Activated CD8-positive, alpha-beta memory T cell treated with anti-CD3 and anti-CD28 coated beads, Interleukin-2, amount 10 ng/mL, durations not matched to agents 7 days and 5 days (primary cell): ENCODE data around the gene TAF3. TPM values are rescaled to one million over a fixed set of nuclear protein-coding genes. Genes with fewer than 3 reads are reported as not detected.
A peak's percentile ranks its signal among the peaks of the same experiment; 100 is the strongest.

Experiments used
- ATAC-seq: fragments of 150-1000 bp; cut with Tn5 transposase; one replicate; pipeline ENCODE4 v1.10.0; 2021; ENCODE audit warnings: moderate library complexity
- CTCF ChIA-PET: fragments of 350-600 bp; sonication (Branson Sonifier 250); formaldehyde crosslinking; loops from one replicate; lab custom pipeline; 2021; ENCODE audit warnings: antibody characterized with exemption; lab: Charles Lee
- DNase-seq: peaks from one replicate; pipeline ENCODE4 v3.0.0-alpha.2; 2020
- H3K27ac Mint-ChIP-seq: one replicate; pipeline ENCODE4 v1.8.0; 2021; ENCODE audit warnings: mild to moderate bottlenecking, mixed read lengths
- H3K27me3 Mint-ChIP-seq: one replicate; pipeline ENCODE4 v1.8.0; 2021; ENCODE audit warnings: mixed read lengths
- H3K36me3 Mint-ChIP-seq: one replicate; pipeline ENCODE4 v1.8.0; 2021; ENCODE audit warnings: mild to moderate bottlenecking, mixed read lengths
- H3K4me1 Mint-ChIP-seq: one replicate; pipeline ENCODE4 v1.8.0; 2021; ENCODE audit warnings: mixed read lengths
- H3K4me3 Mint-ChIP-seq: one replicate; pipeline ENCODE4 v1.8.0; 2021; ENCODE audit warnings: mild to moderate bottlenecking, moderate library complexity, mixed read lengths
- H3K9me3 Mint-ChIP-seq: one replicate; pipeline ENCODE4 v1.8.0; 2022; ENCODE audit warnings: low read depth, mixed read lengths
- total RNA-seq, 2 experiments: library from RNA; stranded (reverse); gene quantifications; one replicate each; pipeline ENCODE4 v1.2.3, GENCODE V29; 2021

Gene TAF3
- total RNA-seq, 2 experiments from 2014 or later = 15.6 to 15.8 TPM

DNA sequence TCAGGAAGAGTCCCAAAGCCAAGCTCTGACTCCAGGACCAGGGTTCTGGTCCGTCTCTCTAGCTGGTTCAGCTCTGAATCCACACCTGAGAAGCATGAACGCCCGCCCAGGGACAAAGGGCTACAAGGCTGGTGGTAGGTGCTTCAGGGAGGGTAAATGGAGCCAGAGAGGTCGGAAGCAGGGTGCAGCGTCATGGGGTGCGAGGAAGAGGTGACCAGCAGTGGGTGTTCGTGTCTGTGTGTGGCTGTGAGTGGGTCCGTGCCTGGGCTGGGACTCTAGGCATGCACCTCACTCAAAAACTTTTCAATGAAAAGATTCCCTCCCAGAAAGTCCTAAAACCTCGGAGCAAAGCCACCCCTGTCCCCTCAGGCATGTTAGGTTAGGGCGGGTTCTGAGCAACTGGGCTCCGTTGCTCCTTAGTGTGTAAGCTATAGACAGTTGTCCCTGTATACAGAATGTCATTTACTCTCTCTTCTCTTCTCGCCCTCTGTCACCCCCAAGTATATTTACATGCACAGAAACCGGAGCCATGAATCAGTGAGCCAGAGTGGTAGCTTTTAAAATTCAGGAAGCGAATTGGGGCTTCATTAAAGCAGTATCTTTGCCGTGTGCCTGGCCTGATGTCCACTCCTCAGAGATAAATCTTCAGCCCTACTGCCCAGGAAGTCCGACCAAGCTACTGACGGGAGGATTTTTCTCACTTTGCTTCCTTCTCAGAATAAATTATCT lies 223.9 kb downstream of the TAF3 start:
- Mint-ChIP-seq H3K4me1 (peaks cover 56% of the 10 kb centered on the region), H3K27ac (no peak overlapping the region), H3K36me3 (peaks cover 5% of the 10 kb centered on the region), H3K27me3 (peaks cover 97% of the 10 kb centered on the region), H3K4me3 (no peak overlapping the region), H3K9me3 (no peaks in the 10 kb centered on the region)
- no peak for ATAC-seq
- no peak for DNase-seq
- CTCF ChIA-PET = interaction anchor here (0.9 to 2.0 kb wide), 4 partner anchors 10 to 517 kb away, joined by 3 to 5 read pairs (median 4); no protein-coding TSS in a partner anchor

DNA sequence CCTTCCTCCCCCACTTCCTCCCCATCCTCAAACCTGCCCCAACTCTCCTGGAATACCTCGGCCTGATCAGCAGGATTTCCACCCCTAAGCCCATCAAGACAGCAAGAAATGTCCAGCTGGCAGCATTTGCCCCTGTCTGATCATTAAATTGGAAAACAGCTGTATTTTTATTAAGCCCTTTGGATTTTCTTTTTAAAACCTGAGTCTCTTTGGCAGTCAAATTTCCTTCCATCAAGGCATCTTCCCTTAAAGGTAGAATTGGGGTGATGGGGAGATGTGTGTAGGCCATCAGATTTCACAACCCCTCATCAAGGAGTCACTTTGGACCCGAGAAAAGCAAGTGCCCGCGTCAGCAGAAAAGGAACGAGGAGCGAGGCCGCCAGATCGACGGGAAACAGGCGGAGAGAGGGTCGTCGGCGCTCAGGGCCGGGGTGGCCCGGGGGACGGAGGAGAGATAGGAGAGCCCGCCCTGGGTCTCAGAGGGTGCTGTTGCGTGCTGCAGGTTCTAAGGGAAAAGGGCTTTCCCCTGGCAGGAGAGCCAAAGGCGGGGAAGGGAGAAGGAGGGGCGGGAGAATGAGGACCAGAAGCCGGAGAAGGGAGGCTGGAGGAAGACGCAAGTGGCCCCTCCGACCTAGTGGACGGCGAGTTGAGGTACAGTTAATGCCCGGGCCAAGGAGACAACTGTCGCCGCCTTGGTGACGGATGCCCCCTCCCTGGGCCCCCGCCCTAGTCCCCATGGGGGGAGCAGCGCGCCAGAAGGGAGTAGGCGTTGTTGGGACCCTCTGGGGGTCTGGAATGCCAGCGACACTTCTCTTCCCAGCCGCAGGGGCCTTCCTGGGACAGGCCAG lies 224.6 kb downstream of the TAF3 start:
- Mint-ChIP-seq H3K27ac (no peak overlapping the region), H3K4me3 (no peak overlapping the region)
- no peak for ATAC-seq

DNA sequence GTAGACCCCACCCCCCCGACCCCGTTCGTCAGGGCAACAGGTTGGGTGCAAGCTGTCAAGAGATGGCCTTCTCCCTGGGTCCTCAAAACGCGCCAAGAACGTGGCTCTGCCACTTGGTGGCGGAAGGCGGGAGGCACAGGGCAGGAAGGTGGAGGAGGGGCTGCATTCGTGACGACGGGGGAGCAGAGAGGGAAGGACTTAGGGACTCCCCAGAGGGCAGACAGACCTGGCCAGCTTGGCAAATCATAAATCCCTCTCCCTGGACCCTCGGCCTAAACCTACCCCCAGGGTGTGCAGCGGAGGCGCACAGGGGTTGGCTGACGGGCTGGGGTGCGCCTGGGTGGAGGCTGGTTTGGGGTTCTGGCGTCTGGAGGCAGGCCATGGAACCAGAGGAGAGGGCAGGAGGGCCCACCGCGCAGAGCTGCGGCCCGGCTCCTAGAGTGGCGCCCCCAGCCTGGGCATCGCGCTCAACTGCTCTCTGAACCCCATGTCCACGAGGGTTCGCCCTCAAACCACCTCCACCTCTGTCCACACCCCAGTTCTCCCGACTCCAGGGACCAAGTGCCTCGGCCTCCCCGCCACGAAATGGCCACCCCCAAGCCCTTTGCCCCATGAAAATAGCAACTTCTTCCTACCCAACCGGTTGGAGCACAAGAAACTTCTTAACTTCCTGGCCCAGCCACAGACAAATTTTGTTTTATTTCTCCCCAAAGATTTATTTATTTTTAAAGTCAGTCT lies 225.4 kb downstream of the TAF3 start:
- ATAC-seq (peak; percentile 38), DNase-seq (peak; percentile 61)
- no peak overlapping the region for H3K4me3 Mint-ChIP-seq
- peaks cover 66% of the 10 kb centered on the region for H3K4me1 Mint-ChIP-seq
- peaks cover 98% of the 10 kb centered on the region for H3K27me3 Mint-ChIP-seq
- H3K36me3 Mint-ChIP-seq = peaks cover 3% of the 10 kb centered on the region
- CTCF ChIA-PET = interaction anchor here (0.7 to 2.0 kb wide), 2 partner anchors 9 to 312 kb away, joined by 3 to 5 read pairs; no protein-coding TSS in a partner anchor
- no peaks in the 10 kb centered on the region for H3K9me3 Mint-ChIP-seq
- peak overlapping the region; percentile 24 for H3K27ac Mint-ChIP-seq

More for the DNA sequence above, 224.6 kb downstream of the TAF3 start:
- H3K36me3 Mint-ChIP-seq = peaks cover 5% of the 10 kb centered on the region
- peaks cover 61% of the 10 kb centered on the region for H3K4me1 Mint-ChIP-seq
- H3K9me3 Mint-ChIP-seq = no peaks in the 10 kb centered on the region
- no peak for DNase-seq
- CTCF ChIA-PET = interaction anchor here (0.7 to 2.0 kb wide), 4 partner anchors 10 to 517 kb away, joined by 3 to 5 read pairs (median 4); no protein-coding TSS in a partner anchor
- peaks cover 98% of the 10 kb centered on the region for H3K27me3 Mint-ChIP-seq

DNA sequence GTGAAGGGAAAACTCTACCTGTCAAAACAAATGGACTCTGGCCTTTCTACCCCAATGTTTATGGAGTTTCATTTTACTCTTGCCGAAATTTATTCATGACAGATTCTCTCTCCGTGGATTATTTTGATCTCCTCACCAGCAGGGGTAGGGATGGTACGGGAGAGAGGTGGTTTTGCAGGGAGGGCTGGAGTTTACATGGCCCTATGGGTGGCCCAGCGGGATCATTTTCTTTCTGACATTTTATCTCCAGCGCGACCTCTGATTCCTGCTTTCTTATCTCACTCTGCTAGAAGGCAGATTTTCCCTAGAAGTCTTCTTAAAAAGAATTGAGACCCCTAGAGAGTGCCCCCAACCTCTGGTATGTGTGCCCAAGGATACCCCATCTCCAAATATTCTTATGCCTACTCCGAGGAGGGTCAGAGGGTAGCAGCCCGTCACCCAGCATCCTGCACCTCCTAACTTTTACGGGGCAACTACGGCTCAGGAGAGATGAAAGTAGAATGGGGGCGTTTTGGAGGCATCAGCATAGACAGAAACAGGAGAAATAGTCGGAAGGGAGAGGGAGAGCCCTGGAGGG lies 226.1 kb downstream of the TAF3 start:
- Mint-ChIP-seq H3K27me3 (peaks cover 97% of the 10 kb centered on the region), H3K4me3 (peak overlapping the region; percentile 19), H3K4me1 (peaks cover 70% of the 10 kb centered on the region)

GRCh38 chr10:8044908-8045725 lies 226.8 kb downstream of the TAF3 start:
- H3K9me3 Mint-ChIP-seq = no peaks in the 10 kb centered on the region
- peaks cover 3% of the 10 kb centered on the region for H3K36me3 Mint-ChIP-seq
- peak overlapping the region; percentile 35 for H3K4me3 Mint-ChIP-seq
- DNase-seq = no peak
- H3K27ac Mint-ChIP-seq = no peak overlapping the region
- no peak for ATAC-seq
- peaks cover 90% of the 10 kb centered on the region for H3K27me3 Mint-ChIP-seq
- peaks cover 69% of the 10 kb centered on the region for H3K4me1 Mint-ChIP-seq
- CTCF ChIA-PET = interaction anchor here (1.1 to 1.4 kb wide), 2 partner anchors 12 to 20 kb away, joined by 4 to 6 read pairs; no protein-coding TSS in a partner anchor

More for the DNA sequence above, 226.1 kb downstream of the TAF3 start:
- H3K9me3 Mint-ChIP-seq = no peaks in the 10 kb centered on the region
- DNase-seq (no peak), ATAC-seq (no peak)
- CTCF ChIA-PET = no interaction called here
- no peak overlapping the region for H3K27ac Mint-ChIP-seq
- H3K36me3 Mint-ChIP-seq = peaks cover 3% of the 10 kb centered on the region

- Mint-ChIP-seq H3K27ac (no peak overlapping the region), H3K36me3 (peaks cover 3% of the 10 kb centered on the region), H3K27me3 (peaks cover 84% of the 10 kb centered on the region), H3K4me3 (peak overlapping the region; percentile 35), H3K9me3 (no peaks in the 10 kb centered on the region), H3K4me1 (peaks cover 69% of the 10 kb centered on the region)
- no peak for DNase-seq
- CTCF ChIA-PET = interaction anchor here (1.1 to 1.4 kb wide), 2 partner anchors 12 to 20 kb away, joined by 4 to 6 read pairs; no protein-coding TSS in a partner anchor
- no peak for ATAC-seq
Observed at GRCh38 chr10:8045726-8046494, 227.6 kb downstream of the TAF3 start.

- no peak for ATAC-seq
- H3K4me3 Mint-ChIP-seq = no peak overlapping the region
- H3K4me1 Mint-ChIP-seq = peaks cover 64% of the 10 kb centered on the region
- no peaks in the 10 kb centered on the region for H3K9me3 Mint-ChIP-seq
- peaks cover 1% of the 10 kb centered on the region for H3K36me3 Mint-ChIP-seq
- CTCF ChIA-PET = interaction anchor here (0.6 to 2.3 kb wide), 3 partner anchors 12 to 522 kb away, joined by 3 to 9 read pairs (median 3); no protein-coding TSS in a partner anchor
- DNase-seq = no peak
- no peak overlapping the region for H3K27ac Mint-ChIP-seq
- H3K27me3 Mint-ChIP-seq = peaks cover 77% of the 10 kb centered on the region
Observed at GRCh38 chr10:8047452-8048280, 229.4 kb downstream of the TAF3 start.

GRCh38 chr10:8048281-8049008 lies 230.1 kb downstream of the TAF3 start:
- ATAC-seq (no peak), DNase-seq (peak; percentile 71)
- CTCF ChIA-PET = interaction anchor here (1.0 to 2.3 kb wide), 5 partner anchors 8 to 523 kb away, joined by 3 to 9 read pairs (median 3); no protein-coding TSS in a partner anchor
- Mint-ChIP-seq H3K27me3 (peaks cover 76% of the 10 kb centered on the region), H3K9me3 (no peaks in the 10 kb centered on the region), H3K4me3 (peak overlapping the region; percentile 62), H3K36me3 (peaks cover 1% of the 10 kb centered on the region), H3K4me1 (peaks cover 65% of the 10 kb centered on the region), H3K27ac (peak overlapping the region; percentile 50)

DNA sequence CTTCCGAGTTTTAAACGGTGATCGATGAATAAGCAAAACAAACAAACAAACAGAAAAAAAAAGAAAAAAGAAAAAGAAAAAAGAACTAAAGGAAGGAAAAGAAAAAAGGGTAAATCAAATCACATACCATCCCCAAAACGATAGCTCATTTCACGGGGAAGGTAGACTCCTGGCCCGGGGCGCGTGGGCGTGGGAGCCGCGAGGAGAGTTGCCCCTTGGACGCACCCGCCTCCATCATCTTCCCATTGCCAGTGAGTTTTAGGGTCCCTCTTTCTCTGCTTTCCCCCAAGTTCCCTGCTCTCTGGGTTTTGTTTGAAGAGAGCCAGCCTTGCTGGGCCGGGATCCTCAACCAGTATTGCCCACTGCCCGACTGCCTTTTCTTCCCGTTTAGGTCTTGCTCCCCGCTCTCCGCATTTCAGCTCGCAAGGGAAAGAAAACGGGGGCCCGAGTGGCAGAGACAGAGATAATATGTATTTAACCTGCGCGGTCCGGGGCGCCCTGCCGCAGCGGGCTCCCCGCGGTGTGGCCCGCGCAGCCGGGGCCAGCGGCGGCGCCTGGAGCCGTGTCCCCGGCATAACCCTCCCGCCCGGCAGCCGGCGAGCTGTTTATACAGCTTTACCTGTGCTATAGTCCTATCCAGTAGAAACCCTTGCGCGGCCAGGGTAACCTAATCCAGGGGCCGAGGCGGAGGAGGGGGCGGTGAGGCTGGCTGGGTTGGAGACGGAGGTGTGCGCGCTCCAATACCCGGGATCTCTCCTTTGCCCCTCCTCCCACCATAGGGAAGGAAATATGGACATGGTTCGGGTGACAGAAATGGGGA lies 230.9 kb downstream of the TAF3 start:
- Mint-ChIP-seq H3K27me3 (peaks cover 68% of the 10 kb centered on the region), H3K4me1 (peaks cover 59% of the 10 kb centered on the region), H3K27ac (peak overlapping the region; percentile 50), H3K36me3 (no peaks in the 10 kb centered on the region), H3K4me3 (peak overlapping the region; percentile 62), H3K9me3 (no peaks in the 10 kb centered on the region)
- CTCF ChIA-PET = interaction anchor here (1.0 to 2.3 kb wide), 4 partner anchors 9 to 424 kb away, joined by 3 to 9 read pairs (median 4); no protein-coding TSS in a partner anchor
- no peak for ATAC-seq
- DNase-seq = no peak
